Measurements from ENCODE around the gene AIM2.

AIM2 gene

GRCh38 chr1:159066108-159066507 is 10.5 kb downstream of the AIM2 start:
- H3K4me2 ChIP-seq (ENCODE audit: low read length): peak overlapping the region; percentile 15; the same call in 1 of the 2 replicates

GRCh38 chr1:159065106-159065505 is 11.5 kb downstream of the AIM2 start:
- H3K4me1 ChIP-seq (ENCODE audit: insufficient read depth, low read length, severe bottlenecking): peaks cover 46% of the 10 kb centered on the region
- no peak for TF ChIP-seq EZH2 (IDR thresholded peaks at IDR 0.05; ENCODE audit: borderline replicate concordance, low read length)
- TF ChIP-seq CTCF (IDR thresholded peaks at IDR 0.05; ENCODE audit: low read length): no peak

More at GRCh38 chr1:159066108-159066507, 10.5 kb downstream of the AIM2 start:
- peak overlapping the region; percentile 64; the same call in 1 of the 2 replicates for H2AFZ ChIP-seq (ENCODE audit: low read length)
- H3K4me1 ChIP-seq (ENCODE audit: insufficient read depth, low read length, severe bottlenecking): peaks cover 53% of the 10 kb centered on the region
- H4K20me1 ChIP-seq (ENCODE audit: insufficient read depth, low read length): no peaks in the 10 kb centered on the region
- H3K9ac ChIP-seq (ENCODE audit: low read length): no peak overlapping the region; the same call in 1 of the 2 replicates
- no peak overlapping the region for H3K4me3 ChIP-seq (ENCODE audit: low read depth, low read length, poor library complexity, severe bottlenecking)
- H3K9me2 ChIP-seq (ENCODE audit: low read depth, low read length): no peaks in the 10 kb centered on the region
- H3K79me2 ChIP-seq (ENCODE audit: insufficient read depth, low read length): no peaks in the 10 kb centered on the region
- TF ChIP-seq CTCF (IDR thresholded peaks at IDR 0.05; ENCODE audit: low read length) (no peak), EZH2 (IDR thresholded peaks at IDR 0.05; ENCODE audit: borderline replicate concordance, low read length) (no peak)
- H3K27ac ChIP-seq (ENCODE audit: low read depth, low read length, poor library complexity, severe bottlenecking): peak overlapping the region; percentile 100
- H3K36me3 ChIP-seq (ENCODE audit: insufficient read depth, low read length): no peaks in the 10 kb centered on the region; the same call in 1 of the 2 replicates
- H3F3A ChIP-seq (ENCODE audit: insufficient read depth, low read length): peaks cover 14% of the 10 kb centered on the region; the same call in 1 of the 2 replicates
- H3K9me3 ChIP-seq (ENCODE audit: low read length): no peaks in the 10 kb centered on the region
- H3K27me3 ChIP-seq (ENCODE audit: insufficient read depth, low read length): no peaks in the 10 kb centered on the region

GRCh38 chr1:159058751-159059150 is 17.8 kb downstream of the AIM2 start:
- Histone ChIP-seq H3K4me1 (ENCODE audit: insufficient read depth, low read length, severe bottlenecking) (peaks cover 17% of the 10 kb centered on the region), H4K20me1 (ENCODE audit: insufficient read depth, low read length) (no peaks in the 10 kb centered on the region), H3K9me2 (ENCODE audit: low read depth, low read length) (no peaks in the 10 kb centered on the region), H3K9ac (ENCODE audit: low read length) (no peak overlapping the region), H3K36me3 (ENCODE audit: insufficient read depth, low read length) (peaks cover 28% of the 10 kb centered on the region; the same call in 1 of the 2 replicates), H3K79me2 (ENCODE audit: insufficient read depth, low read length) (no peaks in the 10 kb centered on the region), H3K9me3 (ENCODE audit: low read length) (no peaks in the 10 kb centered on the region), H2AFZ (ENCODE audit: low read length) (no peak overlapping the region), H3F3A (ENCODE audit: insufficient read depth, low read length) (no peaks in the 10 kb centered on the region), H3K4me3 (ENCODE audit: low read depth, low read length, poor library complexity, severe bottlenecking) (no peak overlapping the region), H3K27me3 (ENCODE audit: insufficient read depth, low read length) (no peaks in the 10 kb centered on the region), H3K27ac (ENCODE audit: low read depth, low read length, poor library complexity, severe bottlenecking) (peak overlapping the region; percentile 4), H3K4me2 (ENCODE audit: low read length) (no peak overlapping the region)
- no peak for TF ChIP-seq EZH2 (IDR thresholded peaks at IDR 0.05; ENCODE audit: borderline replicate concordance, low read length)
- no peak for TF ChIP-seq CTCF (IDR thresholded peaks at IDR 0.05; ENCODE audit: low read length)

More at GRCh38 chr1:159065106-159065505, 11.5 kb downstream of the AIM2 start:
- peaks cover 12% of the 10 kb centered on the region; the same call in 1 of the 2 replicates for H3F3A ChIP-seq (ENCODE audit: insufficient read depth, low read length)
- H3K9me3 ChIP-seq (ENCODE audit: low read length): no peaks in the 10 kb centered on the region
- no peak overlapping the region for H3K4me3 ChIP-seq (ENCODE audit: low read depth, low read length, poor library complexity, severe bottlenecking)
- H3K9me2 ChIP-seq (ENCODE audit: low read depth, low read length): no peaks in the 10 kb centered on the region
- no peaks in the 10 kb centered on the region for H4K20me1 ChIP-seq (ENCODE audit: insufficient read depth, low read length)
- no peak overlapping the region for H2AFZ ChIP-seq (ENCODE audit: low read length)
- no peaks in the 10 kb centered on the region for H3K79me2 ChIP-seq (ENCODE audit: insufficient read depth, low read length)
- no peak overlapping the region for H3K27ac ChIP-seq (ENCODE audit: low read depth, low read length, poor library complexity, severe bottlenecking)
- no peak overlapping the region for H3K4me2 ChIP-seq (ENCODE audit: low read length)
- no peaks in the 10 kb centered on the region for H3K27me3 ChIP-seq (ENCODE audit: insufficient read depth, low read length)
- no peak overlapping the region for H3K9ac ChIP-seq (ENCODE audit: low read length)
- H3K36me3 ChIP-seq (ENCODE audit: insufficient read depth, low read length): no peaks in the 10 kb centered on the region; the same call in 1 of the 2 replicates

Data from OCI-LY1 (cell line).